ENCODE data around the gene USP53.

The USP53 gene

GRCh38 chr4:119228406-119228805, 15.9 kb downstream of the USP53 start:
- no peaks in the 10 kb centered on the region for H3K27me3 ChIP-seq (ENCODE audit: control insufficient read depth, low read length)
- peaks cover 40% of the 10 kb centered on the region for H3K4me1 ChIP-seq (ENCODE audit: control insufficient read depth, low read length)
- no peak overlapping the region for H3K4me2 ChIP-seq (ENCODE audit: low read length)
- H3K36me3 ChIP-seq (ENCODE audit: control insufficient read depth, low read length) = peaks cover 87% of the 10 kb centered on the region
- H3K79me2 ChIP-seq (ENCODE audit: control insufficient read depth, low read length) = peaks cover 99% of the 10 kb centered on the region
- no peak overlapping the region for H3K4me3 ChIP-seq (ENCODE audit: low read length)
- no peak overlapping the region for H3K27ac ChIP-seq (ENCODE audit: low read depth, low read length)
- H4K20me1 ChIP-seq (ENCODE audit: control insufficient read depth, insufficient read depth, low read depth, low read length) = peaks cover 12% of the 10 kb centered on the region
- no peaks in the 10 kb centered on the region for H3K9me2 ChIP-seq (replicated peaks; ENCODE audit: control insufficient read depth, low read length)
- H3K9me3 ChIP-seq (ENCODE audit: control insufficient read depth, insufficient read depth, low read length) = no peaks in the 10 kb centered on the region
- H3F3A ChIP-seq (ENCODE audit: control insufficient read depth, insufficient read depth) = peaks cover 14% of the 10 kb centered on the region
- TF ChIP-seq EZH2phosphoT487 (IDR thresholded peaks at IDR 0.05; ENCODE audit: borderline replicate concordance, low read length) = no peak
- no peak for TF ChIP-seq CTCF (IDR thresholded peaks at IDR 0.05; ENCODE audit: low read depth, low read length, poor library complexity, severe bottlenecking)

- TF ChIP-seq EZH2phosphoT487 (IDR thresholded peaks at IDR 0.05; ENCODE audit: borderline replicate concordance, low read length) (no peak), CTCF (IDR thresholded peaks at IDR 0.05; ENCODE audit: low read depth, low read length, poor library complexity, severe bottlenecking) (no peak)
- H3K79me2 ChIP-seq (ENCODE audit: control insufficient read depth, low read length) = peaks cover 100% of the 10 kb centered on the region
- peaks cover 89% of the 10 kb centered on the region for H3K36me3 ChIP-seq (ENCODE audit: control insufficient read depth, low read length)
- peaks cover 52% of the 10 kb centered on the region for H3K4me1 ChIP-seq (ENCODE audit: control insufficient read depth, low read length)
- H3K9me3 ChIP-seq (ENCODE audit: control insufficient read depth, insufficient read depth, low read length) = no peaks in the 10 kb centered on the region
- H3K4me2 ChIP-seq (ENCODE audit: low read length) = no peak overlapping the region
- no peaks in the 10 kb centered on the region for H3K9me2 ChIP-seq (replicated peaks; ENCODE audit: control insufficient read depth, low read length)
- H3K27ac ChIP-seq (ENCODE audit: low read depth, low read length) = no peak overlapping the region
- no peaks in the 10 kb centered on the region for H3K27me3 ChIP-seq (ENCODE audit: control insufficient read depth, low read length)
- H3K4me3 ChIP-seq (ENCODE audit: low read length) = no peak overlapping the region
- peaks cover 10% of the 10 kb centered on the region for H3F3A ChIP-seq (ENCODE audit: control insufficient read depth, insufficient read depth)
- H4K20me1 ChIP-seq (ENCODE audit: control insufficient read depth, insufficient read depth, low read depth, low read length) = peaks cover 20% of the 10 kb centered on the region
Observed at GRCh38 chr4:119229908-119230687, 17.6 kb downstream of the USP53 start.

GRCh38 chr4:119231491-119231890, 19.0 kb downstream of the USP53 start:
- Histone ChIP-seq H3K27me3 (ENCODE audit: control insufficient read depth, low read length) (no peaks in the 10 kb centered on the region), H3K4me2 (ENCODE audit: low read length) (peak overlapping the region; percentile 2; the same call in 1 of the 2 replicates), H3K27ac (ENCODE audit: low read depth, low read length) (no peak overlapping the region), H3K36me3 (ENCODE audit: control insufficient read depth, low read length) (peaks cover 92% of the 10 kb centered on the region), H3K4me1 (ENCODE audit: control insufficient read depth, low read length) (peaks cover 58% of the 10 kb centered on the region), H3K4me3 (ENCODE audit: low read length) (no peak overlapping the region), H3K9me3 (ENCODE audit: control insufficient read depth, insufficient read depth, low read length) (no peaks in the 10 kb centered on the region), H4K20me1 (ENCODE audit: control insufficient read depth, insufficient read depth, low read depth, low read length) (peaks cover 23% of the 10 kb centered on the region), H3K79me2 (ENCODE audit: control insufficient read depth, low read length) (peaks cover 100% of the 10 kb centered on the region), H3F3A (ENCODE audit: control insufficient read depth, insufficient read depth) (peaks cover 10% of the 10 kb centered on the region), H3K9me2 (replicated peaks; ENCODE audit: control insufficient read depth, low read length) (no peaks in the 10 kb centered on the region)
- TF ChIP-seq CTCF (IDR thresholded peaks at IDR 0.05; ENCODE audit: low read depth, low read length, poor library complexity, severe bottlenecking) (no peak), EZH2phosphoT487 (IDR thresholded peaks at IDR 0.05; ENCODE audit: borderline replicate concordance, low read length) (no peak)
